Peyer's patch (tissue), 4 donors: ENCODE data around the gene CDH4. TPM values are rescaled to one million over a fixed set of nuclear protein-coding genes. Genes with fewer than 3 reads are reported as not detected.
A peak's percentile ranks its signal among the peaks of the same experiment; 100 is the strongest.

Experiments
- DNase-seq, 3 donors: peaks; one replicate each; pipeline ENCODE4 v3.0.0-alpha.2; 2017 to 2019
- H3K27ac ChIP-seq, 4 donors: fragments of 200-600 bp; sonication (generic); one replicate each; pipeline ENCODE4 v1.5.1; 2016 to 2019
- H3K27me3 ChIP-seq, 2 donors: fragments of 200-600 bp; sonication (generic); one replicate each; pipeline ENCODE4 v1.5.1; 2019
- H3K36me3 ChIP-seq, 3 donors: fragments of 200-600 bp; sonication (generic); one replicate each; pipeline ENCODE4 v1.5.1; 2016 to 2019
- H3K4me1 ChIP-seq, 4 donors: fragments of 200-600 bp; sonication (generic); one replicate each; pipeline ENCODE4 v1.5.1; 2016 to 2019
- H3K4me3 ChIP-seq, 4 donors: fragments of 200-600 bp; sonication (generic); 1 replicate in 3 of 4; 2 replicates in 1 of 4; pipeline ENCODE4 v1.5.1; 2016 to 2019; ENCODE audit warnings: mild to moderate bottlenecking in 1 of 4
- H3K9me3 ChIP-seq, 4 donors: fragments of 200-600 bp; sonication (generic); one replicate each; pipeline ENCODE4 v1.5.1; 2016 to 2019; ENCODE audit warnings: mild to moderate bottlenecking in 1 of 4
- POLR2A ChIP-seq, 2 donors: fragments of 450-650 bp; IDR thresholded peaks; one replicate each; pipeline ENCODE4 v1.5.1; 2017; ENCODE audit warnings: antibody characterized with exemption in 2 of 2, mild to moderate bottlenecking in 2 of 2, moderate library complexity in 2 of 2
- total RNA-seq, 4 donors: library from RNA; depleted of rRNA; stranded (reverse); fragments of >200 nt; gene quantifications; one replicate each; pipeline ENCODE4 v1.1.0, GENCODE V29; 2016
- TF ChIP-seq, protein P1 (sequence below), 6 experiments: fragments of 450-650 bp in 4 of 6; fragments of 200-600 bp in 2 of 6; sonication (generic) in 1 of 6; IDR thresholded peaks; one replicate each; pipeline ENCODE4 v1.5.1; 2017 to 2019; ENCODE audit warnings: antibody characterized with exemption in 6 of 6, mild to moderate bottlenecking in 3 of 6, moderate library complexity in 1 of 6

Gene CDH4
- total RNA-seq, 4 donors from 2014 or later, result 0.27 TPM; not detected in 3

DNA sequence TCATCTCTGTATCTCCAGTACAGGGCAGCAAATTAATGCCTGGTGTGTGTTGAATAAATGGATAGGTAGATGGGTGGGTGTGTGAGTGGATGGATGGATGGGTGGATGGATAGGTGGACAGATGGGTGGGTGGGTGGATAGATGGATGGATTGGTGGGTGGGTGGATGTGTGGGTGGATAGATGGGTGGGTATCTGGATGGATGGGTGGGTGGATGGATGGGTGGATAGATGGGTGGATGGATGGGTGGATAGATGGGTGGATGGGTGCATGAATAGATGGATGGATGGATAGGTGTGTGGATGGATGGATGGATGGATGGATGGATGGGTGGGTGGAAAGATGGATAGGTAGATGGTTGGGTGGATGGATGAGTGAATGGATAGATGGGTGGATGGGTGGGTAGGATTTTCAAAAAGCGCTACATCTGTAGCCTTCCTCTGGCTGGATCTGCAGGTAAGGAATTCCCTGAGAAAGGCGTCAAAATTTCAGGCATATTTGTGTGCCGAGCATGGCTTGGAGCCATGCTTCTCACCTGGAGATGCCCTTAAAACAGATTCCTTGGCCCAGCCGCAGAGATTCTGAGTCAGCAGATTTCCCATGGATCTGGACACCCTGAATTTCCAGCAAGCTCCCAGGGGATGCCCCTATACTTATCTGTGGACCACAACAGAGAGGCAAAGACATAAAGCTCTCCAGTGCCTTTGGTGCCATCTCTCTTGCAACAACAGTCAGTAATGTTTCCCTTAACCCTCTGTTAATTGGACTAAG lies 177.6 kb downstream of the CDH4 start:
- Histone ChIP-seq H3K27ac (no peak overlapping the region), H3K9me3 (no peaks in the 10 kb centered on the region), H3K27me3 (no peaks in the 10 kb centered on the region), H3K36me3 (no peaks in the 10 kb centered on the region), H3K4me1 (no peaks in the 10 kb centered on the region), H3K4me3 (no peak overlapping the region)
- no peak for DNase-seq
- TF ChIP-seq POLR2A (IDR thresholded peaks at IDR 0.05), result no peak
- TF ChIP-seq, protein P1, sequence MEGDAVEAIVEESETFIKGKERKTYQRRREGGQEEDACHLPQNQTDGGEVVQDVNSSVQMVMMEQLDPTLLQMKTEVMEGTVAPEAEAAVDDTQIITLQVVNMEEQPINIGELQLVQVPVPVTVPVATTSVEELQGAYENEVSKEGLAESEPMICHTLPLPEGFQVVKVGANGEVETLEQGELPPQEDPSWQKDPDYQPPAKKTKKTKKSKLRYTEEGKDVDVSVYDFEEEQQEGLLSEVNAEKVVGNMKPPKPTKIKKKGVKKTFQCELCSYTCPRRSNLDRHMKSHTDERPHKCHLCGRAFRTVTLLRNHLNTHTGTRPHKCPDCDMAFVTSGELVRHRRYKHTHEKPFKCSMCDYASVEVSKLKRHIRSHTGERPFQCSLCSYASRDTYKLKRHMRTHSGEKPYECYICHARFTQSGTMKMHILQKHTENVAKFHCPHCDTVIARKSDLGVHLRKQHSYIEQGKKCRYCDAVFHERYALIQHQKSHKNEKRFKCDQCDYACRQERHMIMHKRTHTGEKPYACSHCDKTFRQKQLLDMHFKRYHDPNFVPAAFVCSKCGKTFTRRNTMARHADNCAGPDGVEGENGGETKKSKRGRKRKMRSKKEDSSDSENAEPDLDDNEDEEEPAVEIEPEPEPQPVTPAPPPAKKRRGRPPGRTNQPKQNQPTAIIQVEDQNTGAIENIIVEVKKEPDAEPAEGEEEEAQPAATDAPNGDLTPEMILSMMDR (IDR thresholded peaks at IDR 0.05), result no peak

DNA sequence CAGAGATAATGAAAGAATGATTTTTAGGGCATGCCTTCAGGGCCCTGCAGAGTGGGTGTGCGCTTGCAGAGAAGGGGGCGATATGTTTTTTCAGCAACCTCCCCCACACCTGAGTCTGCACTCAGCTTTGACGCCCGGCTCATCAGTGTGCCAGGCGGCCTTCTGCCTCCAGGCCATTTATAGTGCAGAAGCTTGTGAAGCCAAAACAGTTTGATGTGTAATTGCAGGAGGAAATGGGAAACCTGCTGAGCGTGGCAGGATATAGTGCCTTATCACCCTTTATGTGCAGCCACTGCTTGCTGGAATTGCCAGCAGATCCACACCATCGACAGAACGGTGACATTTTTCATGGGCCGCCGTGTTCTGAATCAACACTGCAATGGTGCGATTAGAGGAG lies 178.2 kb downstream of the CDH4 start:
- TF ChIP-seq, protein P1 (IDR thresholded peaks at IDR 0.05), result no peak
- no peak for TF ChIP-seq POLR2A (IDR thresholded peaks at IDR 0.05)

DNA sequence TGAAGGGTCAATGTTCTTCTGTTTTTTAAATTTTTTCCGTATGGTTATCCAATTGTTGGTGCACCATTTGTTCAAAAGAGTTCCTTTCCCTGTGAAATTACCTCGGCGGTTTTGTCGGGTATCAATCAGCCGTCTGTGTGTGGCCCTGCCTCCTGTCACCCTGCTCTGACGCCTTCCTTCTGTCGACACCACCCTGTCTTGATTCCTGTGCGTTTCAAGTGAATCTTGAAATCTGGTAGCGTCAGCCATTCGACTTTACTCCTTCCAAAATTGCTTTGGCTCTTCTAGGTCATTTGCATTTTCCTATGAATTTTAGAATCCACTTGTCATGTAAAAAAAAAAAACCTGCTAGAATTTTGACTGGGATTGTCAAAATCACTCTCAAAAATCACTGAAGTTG lies 181.1 kb downstream of the CDH4 start:
- Histone ChIP-seq H3K27ac (no peak overlapping the region), H3K4me3 (no peak overlapping the region), H3K27me3 (no peaks in the 10 kb centered on the region), H3K4me1 (no peaks in the 10 kb centered on the region), H3K36me3 (no peaks in the 10 kb centered on the region), H3K9me3 (no peaks in the 10 kb centered on the region)
- TF ChIP-seq POLR2A (IDR thresholded peaks at IDR 0.05), result no peak
- TF ChIP-seq, protein P1 (IDR thresholded peaks at IDR 0.05), result no peak
- peak in 1 of 3 donors; percentile 3 for DNase-seq

More for the DNA sequence above, 178.2 kb downstream of the CDH4 start:
- no peak for DNase-seq
- Histone ChIP-seq H3K36me3 (no peaks in the 10 kb centered on the region), H3K27me3 (no peaks in the 10 kb centered on the region), H3K4me3 (no peak overlapping the region), H3K4me1 (no peaks in the 10 kb centered on the region), H3K9me3 (no peaks in the 10 kb centered on the region), H3K27ac (no peak overlapping the region)

DNA sequence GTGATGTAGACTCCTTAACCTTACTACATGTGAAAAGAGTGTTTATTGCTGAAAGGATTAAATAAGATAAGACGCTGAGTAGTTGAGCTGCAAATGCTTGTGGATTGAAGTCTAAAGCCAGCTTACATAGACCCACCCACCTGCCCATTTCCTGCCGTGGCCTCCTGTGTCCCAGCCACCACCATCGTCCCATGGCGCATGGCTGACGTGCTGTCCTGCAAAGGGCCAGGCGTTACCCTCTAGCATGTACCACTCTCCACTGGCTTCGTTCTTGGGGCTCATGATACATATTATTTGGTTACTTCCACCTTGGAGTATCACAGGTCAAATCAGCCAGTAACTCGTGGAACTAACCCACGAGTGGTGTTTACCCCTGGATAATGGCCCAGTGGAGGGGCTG lies 181.8 kb downstream of the CDH4 start:
- Histone ChIP-seq H3K4me3 (no peak overlapping the region), H3K27ac (no peak overlapping the region), H3K36me3 (no peaks in the 10 kb centered on the region), H3K4me1 (no peaks in the 10 kb centered on the region), H3K9me3 (no peaks in the 10 kb centered on the region), H3K27me3 (no peaks in the 10 kb centered on the region)
- DNase-seq, result peak in 1 of 3 donors; percentile 6
- TF ChIP-seq, protein P1 (IDR thresholded peaks at IDR 0.05), result no peak
- no peak for TF ChIP-seq POLR2A (IDR thresholded peaks at IDR 0.05)

DNA sequence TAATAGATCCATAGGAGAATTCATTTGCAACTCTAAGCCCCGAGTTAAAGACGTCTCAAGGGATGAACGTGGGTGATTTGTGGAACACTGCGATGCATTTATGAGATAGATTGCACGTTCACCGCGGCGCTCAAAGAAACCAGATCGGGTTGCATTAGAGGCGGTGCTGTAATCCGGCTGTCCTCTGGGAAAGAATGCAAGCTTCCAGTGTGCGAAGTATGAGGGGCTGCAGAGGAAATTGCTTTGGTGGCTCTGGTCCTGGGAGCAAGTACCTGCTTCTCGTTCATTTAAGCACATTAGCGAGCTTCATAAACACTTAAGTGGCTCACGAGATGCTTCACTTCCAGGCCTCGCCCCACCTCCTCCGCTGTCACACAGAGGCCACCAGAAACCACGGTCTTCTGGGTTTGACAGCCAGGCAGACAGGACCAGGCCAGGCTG lies 182.3 kb downstream of the CDH4 start:
- peak in 1 of 3 donors; percentile 9 for DNase-seq
- no peak overlapping the region for H3K27ac ChIP-seq
- H3K36me3 ChIP-seq, result no peaks in the 10 kb centered on the region
- no peak overlapping the region for H3K4me3 ChIP-seq
- H3K4me1 ChIP-seq, result no peaks in the 10 kb centered on the region
- TF ChIP-seq, protein P1 (IDR thresholded peaks at IDR 0.05), result no peak
- no peak for TF ChIP-seq POLR2A (IDR thresholded peaks at IDR 0.05)
- no peaks in the 10 kb centered on the region for H3K9me3 ChIP-seq
- H3K27me3 ChIP-seq, result no peaks in the 10 kb centered on the region
